HCT116 (cell line): ENCODE measurements around the gene STKLD1.

Source experiments
- CTCF ChIP-seq, 3 experiments: fragments of 200-600 bp in 1 of 3; sonication (generic) in 1 of 3; IDR thresholded peaks in 2 of 3; conservative IDR thresholded peaks in 1 of 3; 2 replicates each; pipeline ENCODE4 v1.5.1; 2012 to 2017; ENCODE audit warnings: low read depth in 2 of 3, low read length in 2 of 3, antibody characterized with exemption in 1 of 3, borderline replicate concordance in 1 of 3, control low read depth in 1 of 3, mild to moderate bottlenecking in 1 of 3, mixed read lengths in 1 of 3, mixed run types in 1 of 3, moderate library complexity in 1 of 3; ENCODE audit not compliant: insufficient read depth in 1 of 3
- EZH2phosphoT487 ChIP-seq: fragments of 200-600 bp; IDR thresholded peaks from 2 replicates; pipeline ENCODE4 v1.6.1; 2018; ENCODE audit warnings: antibody characterized with exemption, borderline replicate concordance
- POLR2A ChIP-seq: IDR thresholded peaks from 2 replicates; pipeline ENCODE4 v1.7.0; 2011; ENCODE audit warnings: borderline replicate concordance; ENCODE audit not compliant: insufficient read depth, insufficient read length; ENCODE audit errors: extremely low read depth
- SIN3A ChIP-seq: IDR thresholded peaks from 2 replicates; pipeline ENCODE4 v1.6.1; 2012; ENCODE audit warnings: low read depth

GRCh38 chr9:133347515-133347984, 28.6 kb upstream of the STKLD1 start:
- TF ChIP-seq POLR2A (no peak), SIN3A (no peak), CTCF (IDR thresholded peaks at IDR 0.05 in 2 of 3, conservative IDR thresholded peaks at IDR 0.05 in 1 of 3; ENCODE audit: borderline replicate concordance in 1 of 3, insufficient read depth in 1 of 3, low read depth in 2 of 3, low read length in 2 of 3) (no peak), EZH2phosphoT487 (no peak)
